BJ (cell line): Measurements from ENCODE around the gene CMSS1. TPM values are rescaled to one million over a fixed set of nuclear protein-coding genes. Genes with fewer than 3 reads are reported as not detected.

Experiments
- CTCF ChIA-PET: fragments of 350-600 bp; formaldehyde crosslinking; extraction: SDS; loops from one replicate; lab custom pipeline; 2021; ENCODE audit warnings: antibody characterized with exemption, inconsistent platforms; lab: Yijun Ruan, JAX
- POLR2A ChIA-PET: fragments of 300-600 bp; sonication (Branson Sonifier 250); formaldehyde crosslinking; extraction: SDS; loops from one replicate; lab custom pipeline; 2021; ENCODE audit warnings: antibody characterized with exemption; lab: Charles Lee
- DNase-seq: peaks from one replicate; pipeline ENCODE4 v3.0.0-alpha.2; 2011; ENCODE audit warnings: low read depth
- H3K27me3 ChIP-seq: 2 replicates; pipeline ENCODE4 v1.6.0; 2011; ENCODE audit warnings: low read length; ENCODE audit not compliant: control insufficient read depth, insufficient read depth
- H3K36me3 ChIP-seq: 2 replicates; pipeline ENCODE4 v1.5.1; 2011; ENCODE audit warnings: low read length; ENCODE audit not compliant: control insufficient read depth, insufficient read depth
- H3K4me3 ChIP-seq: 2 replicates; pipeline ENCODE4 v1.5.1; 2011; ENCODE audit warnings: low read depth, mild to moderate bottlenecking, control low read depth, low read length
- polyA plus RNA-seq: library from polyadenylated mRNA; depleted of rRNA; stranded (reverse); fragments of >200 nt; gene quantifications from 2 replicates; pipeline ENCODE4 v1.2.3, GENCODE V29; 2011
- TF ChIP-seq, protein P1 (sequence below): IDR thresholded peaks from 2 replicates; pipeline ENCODE4 v1.5.1; 2011; ENCODE audit warnings: low read depth, mild to moderate bottlenecking, control low read depth, inconsistent platforms, low read length, moderate library complexity; ENCODE audit not compliant: insufficient read depth

Gene CMSS1
- polyA plus RNA-seq, 1 experiment: 6.7 TPM

GRCh38 chr3:99966662-99967416 is 149.2 kb downstream of the CMSS1 start:
- TF ChIP-seq, protein P1, sequence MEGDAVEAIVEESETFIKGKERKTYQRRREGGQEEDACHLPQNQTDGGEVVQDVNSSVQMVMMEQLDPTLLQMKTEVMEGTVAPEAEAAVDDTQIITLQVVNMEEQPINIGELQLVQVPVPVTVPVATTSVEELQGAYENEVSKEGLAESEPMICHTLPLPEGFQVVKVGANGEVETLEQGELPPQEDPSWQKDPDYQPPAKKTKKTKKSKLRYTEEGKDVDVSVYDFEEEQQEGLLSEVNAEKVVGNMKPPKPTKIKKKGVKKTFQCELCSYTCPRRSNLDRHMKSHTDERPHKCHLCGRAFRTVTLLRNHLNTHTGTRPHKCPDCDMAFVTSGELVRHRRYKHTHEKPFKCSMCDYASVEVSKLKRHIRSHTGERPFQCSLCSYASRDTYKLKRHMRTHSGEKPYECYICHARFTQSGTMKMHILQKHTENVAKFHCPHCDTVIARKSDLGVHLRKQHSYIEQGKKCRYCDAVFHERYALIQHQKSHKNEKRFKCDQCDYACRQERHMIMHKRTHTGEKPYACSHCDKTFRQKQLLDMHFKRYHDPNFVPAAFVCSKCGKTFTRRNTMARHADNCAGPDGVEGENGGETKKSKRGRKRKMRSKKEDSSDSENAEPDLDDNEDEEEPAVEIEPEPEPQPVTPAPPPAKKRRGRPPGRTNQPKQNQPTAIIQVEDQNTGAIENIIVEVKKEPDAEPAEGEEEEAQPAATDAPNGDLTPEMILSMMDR: no peak
- ChIA-PET POLR2A (interaction anchor here (0.5 kb wide), 1 partner anchor 14 kb away, joined by 4 read pairs; no protein-coding TSS in a partner anchor), CTCF (interaction anchor here (0.6 to 0.7 kb wide), 2 partner anchors 9 to 16 kb away, joined by 3 read pairs; no protein-coding TSS in a partner anchor)
- Histone ChIP-seq H3K4me3 (no peak overlapping the region), H3K27me3 (no peaks in the 10 kb centered on the region), H3K36me3 (no peaks in the 10 kb centered on the region)
- no peak for DNase-seq

DNA sequence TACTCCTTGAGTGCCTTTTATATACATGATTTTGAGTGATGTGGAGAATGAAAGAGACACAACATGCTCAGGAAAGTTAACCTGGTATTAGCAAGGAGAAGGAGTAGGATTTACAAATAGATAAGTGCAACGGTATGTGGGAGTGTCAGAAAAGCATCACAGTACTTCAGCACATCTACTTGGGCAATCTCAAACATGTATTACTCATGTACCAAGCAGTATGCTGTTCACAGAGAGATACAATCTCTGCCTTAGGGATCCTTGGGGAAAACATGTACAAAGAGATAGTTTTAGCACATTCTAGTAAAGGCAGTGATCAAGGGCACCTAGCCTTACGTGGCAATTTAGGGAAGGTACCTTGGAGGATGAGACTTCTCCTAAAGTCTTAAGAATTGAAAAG is 150.1 kb downstream of the CMSS1 start:
- Histone ChIP-seq H3K4me3 (no peak overlapping the region), H3K36me3 (no peaks in the 10 kb centered on the region; the same call in 1 of the 2 replicates), H3K27me3 (no peaks in the 10 kb centered on the region)
- CTCF ChIA-PET: interaction anchor here (0.6 kb wide), 1 partner anchor 17 kb away, joined by 3 read pairs; no protein-coding TSS in a partner anchor
- no peak for DNase-seq
- TF ChIP-seq, protein P1: no peak
- POLR2A ChIA-PET: no interaction called here

DNA sequence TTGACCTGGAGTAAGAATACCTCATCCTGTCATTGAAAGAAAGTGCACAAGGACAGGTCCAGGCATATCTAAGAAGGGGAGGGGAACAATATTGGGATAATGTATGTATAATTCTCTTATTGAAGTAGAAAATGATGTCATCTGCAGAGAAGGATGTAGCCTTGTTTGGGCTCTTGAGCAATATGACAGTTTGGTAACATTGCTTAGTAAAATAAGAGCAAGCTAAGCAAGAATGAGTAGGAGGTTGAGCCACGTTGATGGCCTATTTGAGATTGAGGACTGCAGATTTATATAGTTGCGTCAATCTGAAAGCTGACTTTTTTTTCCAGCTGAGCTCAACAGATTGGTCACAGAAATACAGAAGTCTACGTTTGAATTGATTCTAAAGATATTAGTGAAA is 151.5 kb downstream of the CMSS1 start:
- DNase-seq: no peak
- TF ChIP-seq, protein P1: no peak
- ChIA-PET POLR2A (no interaction called here), CTCF (interaction anchor here (0.7 kb wide), 1 partner anchor 44 kb away, joined by 4 read pairs; no protein-coding TSS in a partner anchor)
- H3K27me3 ChIP-seq: no peaks in the 10 kb centered on the region
- no peaks in the 10 kb centered on the region; the same call in 1 of the 2 replicates for H3K36me3 ChIP-seq
- no peak overlapping the region for H3K4me3 ChIP-seq

DNA sequence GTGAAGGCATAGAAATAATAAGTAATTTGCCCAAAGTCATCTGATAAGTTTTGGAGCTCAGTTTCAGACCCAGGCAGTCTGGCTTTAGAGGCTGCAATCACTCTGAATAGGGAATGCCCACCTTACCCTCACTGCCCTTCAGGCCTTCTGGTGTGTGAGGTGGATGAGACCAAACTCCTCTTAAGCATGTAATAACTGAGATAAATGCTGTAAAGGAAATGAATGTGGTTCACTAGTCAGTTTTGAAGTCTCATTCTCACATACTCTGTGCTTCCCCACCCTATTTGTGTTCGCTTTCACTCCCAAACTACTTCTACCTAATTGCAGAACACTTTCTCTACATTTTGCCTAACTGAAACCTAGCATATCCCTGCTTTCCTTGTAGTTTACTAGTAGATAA is 152.5 kb downstream of the CMSS1 start:
- TF ChIP-seq, protein P1: no peak
- Histone ChIP-seq H3K36me3 (no peaks in the 10 kb centered on the region; the same call in 1 of the 2 replicates), H3K4me3 (no peak overlapping the region), H3K27me3 (no peaks in the 10 kb centered on the region)
- no peak for DNase-seq
- CTCF ChIA-PET: no interaction called here
- POLR2A ChIA-PET: no interaction called here

GRCh38 chr3:99971761-99972160 is 154.1 kb downstream of the CMSS1 start:
- Histone ChIP-seq H3K36me3 (no peaks in the 10 kb centered on the region; the same call in 1 of the 2 replicates), H3K27me3 (no peaks in the 10 kb centered on the region), H3K4me3 (no peak overlapping the region)
- POLR2A ChIA-PET: no interaction called here
- no peak for DNase-seq
- TF ChIP-seq, protein P1: no peak
- CTCF ChIA-PET: interaction anchor here (0.6 to 0.7 kb wide), 2 partner anchors 179 to 1190 kb away, joined by 3 read pairs; no protein-coding TSS in a partner anchor
